Gastroesophageal sphincter (tissue), 3 donors: ENCODE measurements around the gene DTL.

Source experiments
- CTCF ChIP-seq, 4 experiments: fragments of 200-600 bp in 2 of 4; fragments of 450-650 bp in 2 of 4; sonication (generic) in 1 of 4; IDR thresholded peaks; one replicate each; pipeline ENCODE4 v1.5.1; 2017 to 2019; ENCODE audit warnings: antibody characterized with exemption in 4 of 4, mild to moderate bottlenecking in 2 of 4, moderate library complexity in 2 of 4
- EP300 ChIP-seq: sonication (generic); formaldehyde crosslinking; IDR thresholded peaks from one replicate; pipeline ENCODE4 v1.6.1; 2017; ENCODE audit warnings: antibody characterized with exemption, mild to moderate bottlenecking
- POLR2A ChIP-seq, 2 donors: fragments of 450-650 bp; IDR thresholded peaks; one replicate each; pipeline ENCODE4 v1.6.1; 2017; ENCODE audit warnings: antibody characterized with exemption in 2 of 2, mild to moderate bottlenecking in 2 of 2, moderate library complexity in 1 of 2
- POLR2AphosphoS5 ChIP-seq: sonication (generic); formaldehyde crosslinking; IDR thresholded peaks from one replicate; pipeline ENCODE4 v1.6.1; 2017; ENCODE audit warnings: antibody characterized with exemption

DNA sequence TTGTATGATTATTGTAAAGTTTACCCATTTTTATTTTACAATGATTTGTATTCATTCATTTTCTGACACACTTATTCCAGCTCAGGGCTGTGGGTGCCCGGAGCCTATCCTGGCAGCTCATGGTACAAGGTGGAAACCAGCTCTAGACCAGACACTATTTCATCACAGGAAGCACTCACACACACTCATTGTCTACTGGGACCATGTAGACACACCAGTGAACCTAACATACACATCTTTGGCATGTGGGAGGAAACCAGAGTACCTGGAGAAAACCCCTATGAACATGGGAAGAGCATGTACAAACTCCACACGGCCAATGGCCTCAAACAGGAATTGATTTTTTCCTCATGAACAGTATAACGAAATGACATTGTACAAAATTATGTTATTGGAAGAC is 2.4 kb downstream of the DTL start:
- TF ChIP-seq POLR2A (IDR thresholded peaks at IDR 0.05) (no peak), EP300 (no peak), CTCF (IDR thresholded peaks at IDR 0.05) (no peak), POLR2AphosphoS5 (no peak)
